ENCODE measurements around the gene SAMD4A. TPM values are rescaled to one million over a fixed set of nuclear protein-coding genes. Genes with fewer than 3 reads are reported as not detected.

SAMD4A gene
- total RNA-seq, 1 experiment from 2014 or later: 9.6 TPM

DNA sequence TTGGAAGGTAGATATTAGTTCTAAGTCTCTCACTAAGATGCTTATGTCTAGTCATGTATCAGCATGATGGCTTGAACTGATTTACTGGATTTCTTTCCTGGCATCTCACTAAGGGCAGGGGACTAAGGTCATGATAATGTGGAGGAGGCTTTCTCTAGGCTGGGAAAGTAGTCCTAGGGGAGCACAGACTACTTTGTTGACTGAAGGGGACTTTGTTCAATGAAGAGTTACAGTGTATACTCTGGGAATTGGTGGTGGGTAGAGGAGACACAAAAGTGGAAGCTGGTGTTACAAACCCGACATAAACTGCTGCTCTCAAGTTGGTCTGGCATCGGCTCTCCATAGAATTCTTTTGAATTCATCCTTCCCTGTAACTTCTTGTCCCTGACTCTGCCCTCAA, 75.2 kb downstream of the SAMD4A start:
- Histone ChIP-seq H3K23ac (ENCODE audit: insufficient read length, low read depth, low read length) (no peak overlapping the region), H4K5ac (ENCODE audit: insufficient read length, low read depth, low read length) (no peak overlapping the region), H3K79me2 (ENCODE audit: insufficient read depth, low read length) (no peaks in the 10 kb centered on the region), H3K9me3 (ENCODE audit: control insufficient read depth, low read depth, low read length) (no peaks in the 10 kb centered on the region), H3K79me1 (ENCODE audit: insufficient read depth, low read depth, low read length, poor library complexity, severe bottlenecking) (no peaks in the 10 kb centered on the region), H2AK5ac (ENCODE audit: insufficient read length, low read length) (no peak overlapping the region), H2BK5ac (ENCODE audit: insufficient read length, low read length) (no peak overlapping the region), H3K18ac (ENCODE audit: insufficient read length, low read depth, low read length) (no peak overlapping the region), H3K23me2 (ENCODE audit: insufficient read length, low read depth, low read length, poor library complexity, severe bottlenecking) (no peaks in the 10 kb centered on the region), H4K20me1 (ENCODE audit: control insufficient read depth, insufficient read depth, insufficient read length) (no peaks in the 10 kb centered on the region), H2BK15ac (ENCODE audit: low read depth, low read length) (no peak overlapping the region), H2BK120ac (ENCODE audit: low read depth, low read length, poor library complexity, severe bottlenecking) (no peak overlapping the region), H3K27ac (ENCODE audit: insufficient read length, low read depth, low read length) (no peak overlapping the region), H3T11ph (ENCODE audit: low read length) (no peak overlapping the region), H4K91ac (ENCODE audit: insufficient read length, low read depth, low read length) (no peak overlapping the region), H3K4me1 (ENCODE audit: insufficient read depth, low read length) (peaks cover 16% of the 10 kb centered on the region; the same call in 1 of the 2 replicates), H3K4ac (ENCODE audit: low read depth, low read length) (no peak overlapping the region), H2BK12ac (ENCODE audit: insufficient read length, low read depth, low read length) (no peak overlapping the region), H3K14ac (ENCODE audit: insufficient read depth, low read length) (no peak overlapping the region), H2BK20ac (ENCODE audit: low read depth, low read length, poor library complexity, severe bottlenecking) (no peak overlapping the region), H4K8ac (replicated peaks; ENCODE audit: insufficient read length, low read depth, low read length) (no peak overlapping the region), H3K56ac (ENCODE audit: insufficient read length, low read depth, low read length) (no peak overlapping the region), H2AFZ (ENCODE audit: low read length) (no peak overlapping the region), H3K9ac (ENCODE audit: extremely low read depth, insufficient read length, low read length) (no peak overlapping the region), H3K27me3 (ENCODE audit: insufficient read depth, low read length) (no peaks in the 10 kb centered on the region), H3K4me2 (ENCODE audit: insufficient read depth, insufficient read length, low read length) (no peak overlapping the region)
- H3K9me3 Mint-ChIP-seq: no peaks in the 10 kb centered on the region
- no peak for TF ChIP-seq CTCF (conservative IDR thresholded peaks at IDR 0.05)
- peaks cover 12 to 25% of the 10 kb centered on the region in 2 experiments for H3K4me1 Mint-ChIP-seq
- H3K4me3 Mint-ChIP-seq: no peak overlapping the region
- WGBS (ENCODE audit: extremely low coverage, insufficient read length, low lambda C conversion rate): no CpG with 5 or more reads among the region's 2 CpGs
- no peak for DNase-seq
- H3K27ac Mint-ChIP-seq: no peak overlapping the region; a peak in 1 of 7 replicates
- H3K27me3 Mint-ChIP-seq (ENCODE audit: low read depth): no peaks in the 10 kb centered on the region
- H3K36me3 Mint-ChIP-seq (ENCODE audit: insufficient read depth in 1 of 3, low read depth in 3 of 3): no peaks in the 10 kb centered on the region
